Neutrophil (primary cell): ENCODE data around the gene IQGAP2.

Experiments
- H3K27ac ChIP-seq: fragments of 200-600 bp; sonication (generic); 2 replicates; pipeline ENCODE4 v1.5.1; 2016; ENCODE audit warnings: mild to moderate bottlenecking, moderate library complexity
- H3K27me3 ChIP-seq: fragments of 200-600 bp; sonication (generic); 2 replicates; pipeline ENCODE4 v1.6.0; 2016; ENCODE audit warnings: mild to moderate bottlenecking
- H3K36me3 ChIP-seq: fragments of 200-600 bp; sonication (generic); 2 replicates; pipeline ENCODE4 v1.5.1; 2017
- H3K4me1 ChIP-seq, 2 experiments: fragments of 200-600 bp in 1 of 2; sonication (generic) in 1 of 2; 1 replicate in 1 of 2; 2 replicates in 1 of 2; pipeline versions ENCODE4 v1.5.1 to v1.6.1; 2013 to 2016; ENCODE audit warnings: low read depth in 1 of 2, low read length in 1 of 2, mild to moderate bottlenecking in 1 of 2, moderate library complexity in 1 of 2; ENCODE audit not compliant: control insufficient read depth in 1 of 2, insufficient read depth in 1 of 2
- H3K4me3 ChIP-seq, 2 experiments: fragments of 200-600 bp in 1 of 2; sonication (generic) in 1 of 2; 1 replicate in 1 of 2; 2 replicates in 1 of 2; pipeline ENCODE4 v1.5.1; 2013 to 2016; ENCODE audit warnings: low read depth in 1 of 2, low read length in 1 of 2, mild to moderate bottlenecking in 1 of 2, moderate library complexity in 1 of 2
- H3K9me3 ChIP-seq: fragments of 200-600 bp; sonication (generic); 2 replicates; pipeline ENCODE4 v1.5.1; 2016
- TF ChIP-seq, protein P1 (sequence below): fragments of 200-600 bp; sonication (generic); IDR thresholded peaks from 2 replicates; pipeline ENCODE4 v1.5.1; 2016; ENCODE audit warnings: antibody characterized with exemption

IQGAP2 gene

GRCh38 chr5:76489877-76490688 lies 87.0 kb downstream of the IQGAP2 start:
- H3K27me3 ChIP-seq = no peaks in the 10 kb centered on the region
- H3K27ac ChIP-seq = no peak overlapping the region
- TF ChIP-seq, protein P1, sequence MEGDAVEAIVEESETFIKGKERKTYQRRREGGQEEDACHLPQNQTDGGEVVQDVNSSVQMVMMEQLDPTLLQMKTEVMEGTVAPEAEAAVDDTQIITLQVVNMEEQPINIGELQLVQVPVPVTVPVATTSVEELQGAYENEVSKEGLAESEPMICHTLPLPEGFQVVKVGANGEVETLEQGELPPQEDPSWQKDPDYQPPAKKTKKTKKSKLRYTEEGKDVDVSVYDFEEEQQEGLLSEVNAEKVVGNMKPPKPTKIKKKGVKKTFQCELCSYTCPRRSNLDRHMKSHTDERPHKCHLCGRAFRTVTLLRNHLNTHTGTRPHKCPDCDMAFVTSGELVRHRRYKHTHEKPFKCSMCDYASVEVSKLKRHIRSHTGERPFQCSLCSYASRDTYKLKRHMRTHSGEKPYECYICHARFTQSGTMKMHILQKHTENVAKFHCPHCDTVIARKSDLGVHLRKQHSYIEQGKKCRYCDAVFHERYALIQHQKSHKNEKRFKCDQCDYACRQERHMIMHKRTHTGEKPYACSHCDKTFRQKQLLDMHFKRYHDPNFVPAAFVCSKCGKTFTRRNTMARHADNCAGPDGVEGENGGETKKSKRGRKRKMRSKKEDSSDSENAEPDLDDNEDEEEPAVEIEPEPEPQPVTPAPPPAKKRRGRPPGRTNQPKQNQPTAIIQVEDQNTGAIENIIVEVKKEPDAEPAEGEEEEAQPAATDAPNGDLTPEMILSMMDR = no peak
- peaks cover 4% of the 10 kb centered on the region for H3K36me3 ChIP-seq
- no peak overlapping the region for H3K4me3 ChIP-seq
- H3K9me3 ChIP-seq = no peaks in the 10 kb centered on the region
- no peaks in the 10 kb centered on the region for H3K4me1 ChIP-seq

DNA sequence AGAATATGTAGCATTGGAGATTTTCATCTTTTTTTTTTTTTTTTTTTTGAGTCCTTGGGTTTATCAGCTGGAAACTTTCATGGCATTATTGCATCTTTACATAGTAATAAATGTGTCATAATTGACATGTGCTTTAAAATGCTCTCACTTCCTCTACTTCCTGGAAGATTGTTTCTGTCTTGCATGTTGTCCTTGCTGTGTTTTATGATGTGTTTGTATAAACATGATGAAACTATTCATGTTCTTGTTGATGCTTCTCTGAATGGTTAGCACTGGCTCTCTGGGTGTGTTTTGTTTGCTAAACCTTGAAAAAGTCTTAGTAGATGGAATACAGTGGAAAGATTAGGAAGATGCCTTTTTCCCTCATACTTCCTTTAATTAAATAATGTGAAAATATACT lies 87.9 kb downstream of the IQGAP2 start:
- Histone ChIP-seq H3K4me3 (no peak overlapping the region), H3K27ac (no peak overlapping the region), H3K27me3 (no peaks in the 10 kb centered on the region), H3K36me3 (peaks cover 4% of the 10 kb centered on the region), H3K9me3 (no peaks in the 10 kb centered on the region), H3K4me1 (no peaks in the 10 kb centered on the region)
- TF ChIP-seq, protein P1 = no peak

GRCh38 chr5:76492819-76493189 lies 89.7 kb downstream of the IQGAP2 start:
- H3K4me1 ChIP-seq = no peaks in the 10 kb centered on the region
- H3K27ac ChIP-seq = no peak overlapping the region
- TF ChIP-seq, protein P1 = no peak
- no peak overlapping the region for H3K4me3 ChIP-seq
- no peaks in the 10 kb centered on the region for H3K27me3 ChIP-seq
- no peaks in the 10 kb centered on the region for H3K9me3 ChIP-seq
- H3K36me3 ChIP-seq = peaks cover 4% of the 10 kb centered on the region

DNA sequence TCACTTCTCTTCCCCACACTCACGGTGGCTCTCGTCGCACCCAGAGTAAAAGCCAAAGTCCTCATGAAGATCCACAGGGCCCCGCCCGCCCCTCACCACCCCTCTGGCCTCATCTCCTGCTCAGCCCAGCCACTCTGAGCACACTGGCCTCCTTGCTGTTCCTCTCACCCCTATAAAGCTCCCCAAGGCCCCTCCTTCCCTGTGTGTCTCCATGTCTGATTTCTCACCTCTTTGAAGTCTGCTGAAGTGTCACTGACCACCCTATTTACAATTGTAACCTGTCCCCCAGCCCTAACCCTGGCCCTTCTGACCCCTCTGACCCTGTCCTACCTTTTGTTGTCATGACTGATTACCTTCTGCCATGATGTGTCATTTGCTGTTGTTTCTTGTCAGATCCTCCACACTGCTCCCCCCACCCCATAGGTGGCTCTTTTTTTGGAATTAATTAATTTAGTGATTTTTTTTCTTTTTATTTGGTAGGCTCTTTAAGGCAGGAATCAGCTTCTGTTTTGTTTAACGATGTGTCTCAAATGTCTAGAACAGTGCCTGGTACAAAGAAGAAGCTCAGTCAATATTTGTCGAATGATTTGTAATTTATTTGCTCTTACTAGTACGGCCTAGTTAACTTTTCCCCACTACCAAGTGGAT lies 90.2 kb downstream of the IQGAP2 start:
- Histone ChIP-seq H3K9me3 (no peaks in the 10 kb centered on the region), H3K36me3 (peaks cover 4% of the 10 kb centered on the region), H3K4me1 (no peaks in the 10 kb centered on the region), H3K4me3 (no peak overlapping the region), H3K27me3 (no peaks in the 10 kb centered on the region), H3K27ac (no peak overlapping the region)
- TF ChIP-seq, protein P1 = no peak

DNA sequence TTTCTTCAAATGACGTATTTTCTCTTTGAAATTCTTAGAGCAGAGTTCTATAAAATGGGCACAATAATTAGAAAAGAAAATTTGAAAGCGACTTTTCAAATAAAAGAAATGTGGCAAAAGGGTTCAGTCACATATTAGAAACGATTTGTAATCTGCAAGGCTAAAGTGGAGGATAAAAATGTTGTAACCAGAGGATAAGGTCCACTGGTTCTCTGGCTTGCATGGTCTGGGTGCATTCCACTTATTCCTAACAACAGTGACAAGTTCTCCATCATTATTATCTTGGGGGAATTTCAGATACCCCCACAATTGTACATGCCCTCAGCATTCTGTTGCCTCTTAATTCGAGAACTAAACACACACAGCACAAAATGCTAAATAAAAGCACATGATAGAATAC lies 91.1 kb downstream of the IQGAP2 start:
- TF ChIP-seq, protein P1 = no peak
- Histone ChIP-seq H3K27me3 (no peaks in the 10 kb centered on the region), H3K9me3 (no peaks in the 10 kb centered on the region), H3K27ac (no peak overlapping the region), H3K4me1 (no peaks in the 10 kb centered on the region), H3K36me3 (peaks cover 4% of the 10 kb centered on the region), H3K4me3 (no peak overlapping the region)
